SHP77 treated with DMSO at 0.1 percent for 48 hours (cell line): ENCODE measurements around the gene IL1RL2.

ENCODE experiments used
- DNase-seq: peaks from one replicate; lab custom pipeline; 2025; lab: John Stamatoyannopoulos, UW

IL1RL2 gene

DNA sequence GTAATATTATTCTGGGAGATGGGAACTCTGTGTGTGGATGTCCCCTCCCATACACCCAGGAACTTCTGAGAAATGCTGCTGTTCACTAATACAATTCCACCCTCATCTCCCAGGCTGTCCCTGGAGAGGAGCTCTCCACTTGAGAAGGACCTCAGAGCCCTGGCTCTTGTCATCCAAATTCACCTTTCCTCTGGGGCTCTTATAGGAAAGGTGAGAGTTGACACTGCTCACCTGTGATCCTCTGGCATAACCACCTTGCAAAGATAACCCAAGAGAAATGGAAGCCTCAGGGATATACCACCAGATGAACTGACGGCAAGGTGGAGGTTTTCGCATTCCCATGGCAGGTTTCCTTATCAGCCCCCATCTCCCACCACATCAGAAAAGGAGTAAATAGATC, 52.0 kb downstream of the IL1RL2 start:
- DNase-seq, result no peak

GRCh38 chr2:102239344-102239743, 52.5 kb downstream of the IL1RL2 start:
- DNase-seq, result no peak

GRCh38 chr2:102240640-102241370, 54.0 kb downstream of the IL1RL2 start:
- DNase-seq, result peak; percentile 27

GRCh38 chr2:102241616-102242305, 54.9 kb downstream of the IL1RL2 start:
- no peak for DNase-seq

DNA sequence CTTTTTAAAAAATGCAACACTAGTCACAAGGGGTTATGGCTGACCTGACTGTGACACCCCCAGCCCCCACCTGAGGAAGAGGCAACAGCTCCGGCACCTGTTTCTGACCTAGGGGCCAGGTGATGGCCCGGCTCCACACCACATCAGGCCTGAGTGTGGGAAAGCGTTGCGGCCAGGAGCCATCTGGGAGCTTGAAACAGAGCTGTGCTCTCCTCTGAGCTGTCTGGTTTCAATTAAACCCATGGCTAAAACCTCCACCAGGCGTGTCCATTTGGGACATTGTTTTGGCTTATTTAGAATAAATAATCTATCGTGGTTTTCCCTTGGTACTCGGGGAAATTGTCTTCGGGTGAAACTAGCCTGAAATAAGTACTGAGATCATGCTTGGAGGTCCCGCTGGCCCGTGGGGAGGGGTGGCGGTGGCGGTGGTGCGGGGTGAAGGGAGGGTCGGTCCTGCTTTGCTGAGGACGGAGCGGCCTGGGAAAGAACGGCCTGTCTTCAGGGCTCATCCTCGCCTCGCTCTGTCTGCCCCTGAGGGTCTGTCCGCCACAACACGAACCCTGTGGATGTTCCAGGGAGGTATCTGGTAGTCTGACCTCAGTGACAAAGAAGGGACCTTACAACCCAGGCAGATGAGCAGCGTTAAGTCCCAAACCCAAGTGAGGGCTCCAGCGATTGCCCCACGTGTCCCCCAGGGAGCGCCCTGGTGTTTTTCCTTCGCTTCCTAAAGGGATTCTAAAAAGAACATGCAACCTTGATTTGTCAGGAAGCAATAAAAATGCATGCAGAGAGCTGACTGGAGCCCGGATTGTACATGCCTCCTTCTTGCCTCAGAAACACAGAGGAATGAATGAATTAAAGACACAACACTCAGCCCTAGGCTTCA, 58.7 kb downstream of the IL1RL2 start:
- no peak for DNase-seq

DNA sequence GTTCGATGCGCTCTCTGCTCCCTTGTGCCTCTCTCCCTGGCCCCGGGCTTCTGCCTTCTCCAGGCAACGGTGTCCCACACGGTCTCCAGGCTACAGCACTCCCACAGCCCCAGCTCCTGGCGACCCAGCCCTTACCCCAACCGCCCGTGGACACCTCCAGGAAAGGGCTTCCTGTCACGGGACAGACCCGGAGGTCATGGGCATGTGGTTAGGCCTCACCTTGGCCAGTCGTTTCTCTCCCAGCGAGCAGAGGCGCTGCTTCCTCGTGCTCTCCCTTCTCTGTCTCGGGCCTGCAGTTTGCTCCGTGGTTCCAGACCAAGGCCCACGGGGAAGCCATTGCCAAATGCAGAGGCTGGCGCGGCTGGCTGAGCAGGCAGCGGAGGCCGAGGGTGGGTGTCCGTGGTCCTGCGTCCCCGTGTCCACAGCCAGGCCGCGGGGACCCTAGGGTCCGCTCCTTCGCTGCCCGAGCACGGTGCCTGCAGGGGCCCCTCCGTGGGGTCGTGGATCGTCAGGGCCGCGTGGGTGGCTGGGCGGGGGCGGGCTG, 63.5 kb downstream of the IL1RL2 start:
- DNase-seq, result no peak

GRCh38 chr2:102251042-102251848, 64.4 kb downstream of the IL1RL2 start:
- DNase-seq, result no peak

- DNase-seq, result no peak
These were observed 65.0 kb downstream of the IL1RL2 start for GRCh38 chr2:102251849-102252203.

DNA sequence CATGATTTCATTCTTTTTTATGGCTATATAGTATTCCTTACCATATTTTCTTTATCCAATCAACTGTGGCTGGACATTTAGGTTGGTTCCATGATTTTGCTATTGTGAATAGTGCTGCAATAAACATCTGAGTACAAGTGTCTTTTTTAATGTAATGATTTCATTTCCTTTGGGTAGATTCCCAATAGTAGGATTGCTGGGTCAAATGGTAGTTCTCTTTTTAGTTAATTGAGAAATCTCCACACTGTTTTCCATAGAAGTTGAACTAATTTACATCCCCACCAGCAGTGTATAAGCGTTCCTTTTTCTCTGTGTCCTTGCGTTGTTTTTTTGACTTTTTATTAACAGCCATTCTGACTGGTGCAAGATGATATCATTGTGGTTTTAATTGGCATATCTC, 65.4 kb downstream of the IL1RL2 start:
- no peak for DNase-seq

DNA sequence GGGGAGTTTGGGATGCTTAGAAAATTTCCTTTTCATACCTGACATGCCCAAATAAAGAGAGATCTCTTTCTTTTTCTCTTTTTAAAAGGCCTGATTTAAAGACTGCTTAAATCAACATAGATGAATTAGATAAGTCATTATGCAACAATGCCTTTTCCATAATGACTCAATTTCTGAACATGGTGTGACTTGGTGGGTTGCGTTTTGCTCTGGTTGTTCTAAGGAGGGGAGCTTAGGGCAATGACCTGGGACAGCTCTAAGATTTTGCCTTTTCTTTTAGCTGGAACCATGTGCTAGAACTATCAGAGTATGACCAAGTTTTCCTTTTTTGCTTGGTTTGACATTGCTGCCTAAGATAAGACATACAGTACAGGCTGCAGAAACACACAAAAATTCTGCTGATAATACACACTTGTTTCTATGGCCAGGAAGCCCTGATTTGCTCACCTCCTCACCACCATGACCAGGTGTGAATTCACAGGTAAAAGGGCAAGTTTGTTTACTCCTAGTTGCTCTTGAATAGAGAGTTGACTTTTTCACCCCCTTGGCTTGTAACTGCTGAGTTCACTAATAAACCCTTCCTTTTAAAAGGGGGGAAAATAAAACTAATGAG, 66.4 kb downstream of the IL1RL2 start:
- no peak for DNase-seq

- no peak for DNase-seq
These were observed 66.9 kb downstream of the IL1RL2 start for GRCh38 chr2:102253753-102254150.

GRCh38 chr2:102256276-102256675, 69.5 kb downstream of the IL1RL2 start:
- no peak for DNase-seq

DNA sequence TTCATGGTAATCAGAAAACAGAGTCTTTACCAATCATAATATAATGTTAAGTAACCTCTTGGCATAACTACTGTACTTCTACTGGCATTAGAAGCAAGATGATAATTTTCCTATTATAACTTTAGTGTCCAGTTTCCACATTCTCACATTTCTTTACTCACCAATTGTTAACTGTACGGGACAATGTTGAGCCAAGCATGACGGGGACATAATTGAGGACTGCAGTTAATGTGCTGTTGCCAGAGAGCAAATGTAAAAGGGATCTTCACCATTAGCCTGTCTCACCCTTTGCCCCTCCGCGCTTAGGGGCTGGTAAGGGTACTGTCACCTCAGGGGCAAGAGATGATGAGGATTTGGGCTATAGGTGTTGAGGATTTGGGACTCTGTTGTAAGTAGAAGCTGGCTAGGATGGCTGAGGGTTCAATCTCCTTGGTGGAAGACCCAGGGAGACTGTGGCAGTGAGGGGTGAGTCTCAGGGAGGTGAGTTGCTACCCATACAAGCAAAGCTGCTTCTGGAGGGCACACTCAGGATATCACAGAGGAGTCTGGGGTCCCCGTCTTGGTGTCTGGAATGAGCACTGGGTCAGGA, 70.1 kb downstream of the IL1RL2 start:
- no peak for DNase-seq

GRCh38 chr2:102258025-102258385, 71.2 kb downstream of the IL1RL2 start:
- no peak for DNase-seq

DNA sequence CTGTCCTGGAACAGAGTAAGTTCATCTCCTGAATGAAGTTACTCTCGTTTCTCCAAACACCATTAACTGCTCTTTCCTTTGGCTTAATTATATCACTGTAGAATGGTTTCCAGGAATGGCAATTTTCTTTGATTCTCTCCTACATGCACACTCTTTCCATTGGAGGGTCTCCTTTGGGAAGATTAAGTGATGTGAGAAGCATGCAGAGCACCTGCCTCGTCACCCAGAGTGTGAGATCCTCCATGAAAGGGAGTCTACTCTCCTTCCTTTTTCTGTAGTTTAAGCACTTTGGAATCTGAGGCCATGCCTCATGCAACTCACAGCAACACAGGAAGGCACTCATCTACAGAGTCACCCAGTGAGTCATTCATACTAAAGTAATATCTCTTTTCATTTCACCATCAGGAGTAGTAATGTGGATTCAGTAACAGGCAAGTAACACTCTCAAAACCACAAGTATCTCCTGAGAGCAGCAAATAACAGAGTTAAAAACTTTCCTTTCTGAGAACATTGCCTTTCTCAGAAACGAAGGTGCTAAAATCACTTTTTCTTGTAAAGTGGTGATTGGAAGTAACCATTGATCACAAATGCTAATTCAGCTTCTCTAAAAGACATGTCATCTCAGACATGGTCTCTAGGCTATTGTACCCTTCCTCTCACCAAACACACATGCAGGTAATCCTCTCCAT, 71.7 kb downstream of the IL1RL2 start:
- no peak for DNase-seq

DNA sequence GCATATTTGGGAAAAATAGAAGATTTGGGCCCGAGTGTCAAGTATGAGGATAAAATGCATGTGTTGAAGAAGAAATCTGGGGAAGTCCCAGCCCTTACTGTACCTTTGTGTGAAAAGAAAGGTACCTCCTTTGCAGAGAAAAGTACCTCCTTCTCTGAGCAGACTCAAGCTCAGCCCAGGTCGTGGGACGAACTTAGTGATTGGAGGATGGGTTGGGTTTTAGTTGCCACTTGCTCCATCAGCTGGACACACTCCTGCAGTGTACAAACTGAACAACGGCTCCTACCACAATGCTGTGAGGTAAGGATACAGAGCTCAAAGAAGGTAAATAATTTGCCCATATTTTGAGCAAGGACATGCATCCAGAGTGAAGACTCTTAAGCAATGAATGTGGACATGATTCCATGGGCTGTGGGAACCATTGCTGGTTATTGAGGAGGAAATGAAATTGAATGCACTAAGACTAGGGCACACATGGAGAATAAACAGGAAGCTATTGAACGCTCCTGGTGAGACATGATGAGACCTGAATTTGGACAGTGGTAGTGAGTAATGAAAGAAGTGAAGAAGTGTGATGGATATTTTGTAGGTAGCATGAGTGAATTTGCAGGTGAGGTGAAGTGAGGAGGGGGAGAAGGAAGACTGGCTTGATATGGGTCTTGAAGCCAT, 74.8 kb downstream of the IL1RL2 start:
- DNase-seq, result no peak

GRCh38 chr2:102262216-102263129, 75.7 kb downstream of the IL1RL2 start:
- DNase-seq, result no peak

DNA sequence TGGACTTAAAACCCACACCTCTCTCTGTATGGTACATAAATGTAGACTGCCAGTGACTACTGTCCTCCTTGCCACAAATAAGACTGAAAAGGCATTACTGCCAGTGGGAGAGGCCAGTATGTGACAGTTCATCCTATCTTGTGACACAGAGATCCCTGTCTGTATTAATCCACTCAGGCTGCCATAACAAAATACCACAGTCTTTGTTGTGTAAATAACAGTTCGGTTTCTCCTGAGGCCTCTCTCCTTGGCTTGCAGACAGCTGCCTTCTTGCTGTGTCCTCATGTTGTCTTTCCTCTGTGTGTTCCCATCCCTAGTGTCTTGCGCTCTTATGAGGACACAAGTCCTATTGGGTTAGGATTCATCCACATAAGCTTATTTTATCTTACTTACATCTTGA, 78.1 kb downstream of the IL1RL2 start:
- no peak for DNase-seq

DNA sequence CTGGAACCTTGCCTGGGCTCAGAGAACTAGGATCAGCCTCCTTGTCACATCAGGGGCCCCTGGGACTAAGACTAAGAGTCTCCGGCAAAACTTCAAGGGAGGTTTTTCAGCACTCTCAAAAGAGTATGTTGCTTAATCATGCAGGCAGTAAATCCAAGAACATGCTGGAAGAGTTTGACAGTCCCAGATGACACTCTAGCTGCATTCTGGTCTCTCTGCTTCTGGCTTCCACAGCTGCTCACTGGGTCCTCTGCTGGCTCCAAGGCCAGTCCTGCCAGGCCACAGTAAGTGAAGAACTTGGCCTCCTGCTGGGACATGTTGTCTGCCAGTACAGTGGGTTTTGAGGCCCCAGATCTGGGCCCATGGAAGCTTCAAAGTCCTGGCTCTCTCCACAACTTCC, 79.4 kb downstream of the IL1RL2 start:
- DNase-seq, result no peak
